Mesenchymal stem cell (in vitro differentiated cells and primary cell): ENCODE results near the gene LSR.

Experiments
- DNase-seq: peaks from one replicate; pipeline ENCODE4 v3.0.0-alpha.2; 2013
- H2AFZ ChIP-seq: one replicate; pipeline ENCODE4 v1.6.1; 2013; ENCODE audit warnings: low read depth, mild to moderate bottlenecking, control low read depth, inconsistent platforms, low read length, moderate library complexity
- H2AK5ac ChIP-seq: 2 replicates; pipeline ENCODE4 v1.6.1; 2013; ENCODE audit warnings: low read length, moderate library complexity, mild to moderate bottlenecking, inconsistent platforms; ENCODE audit not compliant: severe bottlenecking
- H2BK120ac ChIP-seq: one replicate; pipeline ENCODE4 v1.6.1; 2013; ENCODE audit warnings: low read depth, mild to moderate bottlenecking, inconsistent platforms, low read length, moderate library complexity
- H2BK12ac ChIP-seq, 2 experiments: one replicate each; pipeline ENCODE4 v1.6.1; 2013; ENCODE audit warnings: inconsistent platforms in 2 of 2, low read length in 2 of 2, mild to moderate bottlenecking in 2 of 2, moderate library complexity in 2 of 2, control low read depth in 1 of 2
- H2BK15ac ChIP-seq: one replicate; pipeline ENCODE4 v1.6.1; 2013; ENCODE audit warnings: mild to moderate bottlenecking, low read depth, inconsistent platforms; ENCODE audit not compliant: poor library complexity, severe bottlenecking
- H2BK5ac ChIP-seq: 2 replicates; pipeline ENCODE4 v1.6.1; 2013; ENCODE audit warnings: low read depth, mild to moderate bottlenecking, low read length, control low read depth, inconsistent platforms; ENCODE audit not compliant: poor library complexity, severe bottlenecking
- H3K14ac ChIP-seq, 2 experiments: one replicate each; pipeline ENCODE4 v1.6.1; 2013; ENCODE audit warnings: inconsistent platforms in 2 of 2, low read length in 2 of 2, control low read depth in 1 of 2, mild to moderate bottlenecking in 1 of 2, moderate library complexity in 1 of 2
- H3K18ac ChIP-seq, 2 experiments: one replicate each; pipeline ENCODE4 v1.6.1; 2013; ENCODE audit warnings: inconsistent platforms in 2 of 2, low read length in 2 of 2, control low read depth in 1 of 2, low read depth in 1 of 2, mild to moderate bottlenecking in 1 of 2
- H3K23ac ChIP-seq, 2 experiments: one replicate each; pipeline ENCODE4 v1.6.1; 2013; ENCODE audit warnings: inconsistent platforms in 2 of 2, low read length in 2 of 2, mild to moderate bottlenecking in 2 of 2, moderate library complexity in 2 of 2, control low read depth in 1 of 2
- H3K27ac ChIP-seq: 2 replicates; pipeline ENCODE4 v1.5.1; 2013; ENCODE audit warnings: mild to moderate bottlenecking, moderate library complexity, low read length, control low read depth, inconsistent platforms; ENCODE audit not compliant: poor library complexity, severe bottlenecking
- H3K27me3 ChIP-seq, 2 experiments: 2 replicates each; pipeline versions ENCODE4 v1.6.1 to v1.7.0; 2013; ENCODE audit warnings: low read length in 2 of 2, mild to moderate bottlenecking in 2 of 2, moderate library complexity in 2 of 2, control low read depth in 1 of 2, inconsistent platforms in 1 of 2; ENCODE audit not compliant: control insufficient read depth in 1 of 2, insufficient read depth in 1 of 2
- H3K36me3 ChIP-seq, 2 experiments: 2 replicates each; pipeline versions ENCODE4 v1.6.1 to v1.7.0; 2013; ENCODE audit warnings: low read length in 2 of 2, control low read depth in 1 of 2, inconsistent platforms in 1 of 2, low read depth in 1 of 2, mild to moderate bottlenecking in 1 of 2; ENCODE audit not compliant: insufficient read depth in 2 of 2, control insufficient read depth in 1 of 2
- H3K4ac ChIP-seq, 2 experiments: one replicate each; pipeline ENCODE4 v1.6.1; 2013; ENCODE audit warnings: inconsistent platforms in 2 of 2, low read length in 2 of 2, mild to moderate bottlenecking in 2 of 2, moderate library complexity in 2 of 2, control low read depth in 1 of 2, low read depth in 1 of 2
- H3K4me1 ChIP-seq: 2 replicates; pipeline ENCODE4 v1.6.1; 2013; ENCODE audit warnings: low read depth, low read length, control low read depth; ENCODE audit not compliant: control insufficient read depth, insufficient read depth
- H3K4me2 ChIP-seq: 2 replicates; pipeline ENCODE4 v1.6.1; 2013; ENCODE audit warnings: low read length, mild to moderate bottlenecking, inconsistent platforms; ENCODE audit not compliant: poor library complexity, severe bottlenecking
- H3K4me3 ChIP-seq, 2 experiments: 2 replicates each; pipeline versions ENCODE4 v1.5.1 to v1.7.0; 2013; ENCODE audit warnings: low read length in 2 of 2, mild to moderate bottlenecking in 2 of 2, control low read depth in 1 of 2, low read depth in 1 of 2; ENCODE audit not compliant: insufficient read depth in 1 of 2
- H3K79me1 ChIP-seq: replicated peaks from 2 replicates; pipeline ENCODE4 v1.6.1; 2013; ENCODE audit warnings: mild to moderate bottlenecking, control low read depth, low read length, inconsistent platforms; ENCODE audit not compliant: poor library complexity, severe bottlenecking
- H3K9ac ChIP-seq: 2 replicates; pipeline ENCODE4 v1.7.0; 2013; ENCODE audit warnings: mild to moderate bottlenecking, low read length, moderate library complexity
- H3K9me3 ChIP-seq: 2 replicates; pipeline ENCODE4 v1.7.0; 2013; ENCODE audit warnings: mild to moderate bottlenecking, low read length; ENCODE audit not compliant: control insufficient read depth
- H4K8ac ChIP-seq: one replicate; pipeline ENCODE4 v1.6.1; 2013; ENCODE audit warnings: inconsistent platforms, mild to moderate bottlenecking, low read length, moderate library complexity
- H4K91ac ChIP-seq: one replicate; pipeline ENCODE4 v1.6.1; 2013; ENCODE audit warnings: mild to moderate bottlenecking, low read length, inconsistent platforms
- WGBS: methylation state at CpG from one replicate; pipeline ENCODE4 v1.1.7; 2013; ENCODE audit warnings: mixed read lengths; 5-methylcytosine and 5-hydroxymethylcytosine counted together

LSR gene

DNA sequence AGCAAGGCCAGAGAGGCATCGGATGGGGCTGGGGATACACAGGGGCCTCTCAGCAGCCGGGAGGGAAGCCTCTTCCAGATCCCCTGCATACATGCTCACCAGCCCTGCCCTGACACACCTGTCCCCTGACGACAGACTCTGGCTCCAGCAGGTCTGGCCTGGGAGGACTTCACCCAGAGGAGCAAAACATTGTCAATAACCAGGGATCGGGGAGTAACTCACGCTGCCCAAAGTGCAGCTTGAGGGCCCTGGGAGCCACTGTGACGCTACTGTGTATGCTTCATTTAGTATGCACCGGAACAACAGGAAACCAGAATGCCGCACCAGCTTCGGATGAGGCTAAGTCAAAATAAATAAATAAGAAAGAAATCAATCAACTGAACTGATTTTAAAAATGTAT is 67.8 kb downstream of the LSR start:
- 76% methylated on average over 7 of the region's 9 CpGs for WGBS
- no peak overlapping the region for H3K14ac ChIP-seq
- H2BK5ac ChIP-seq: no peak overlapping the region
- no peak overlapping the region for H3K23ac ChIP-seq
- no peaks in the 10 kb centered on the region for H3K9me3 ChIP-seq
- no peak overlapping the region for H3K4me2 ChIP-seq
- no peak overlapping the region for H3K9ac ChIP-seq
- H2BK12ac ChIP-seq: no peak overlapping the region
- no peak overlapping the region for H2BK120ac ChIP-seq
- H4K8ac ChIP-seq: no peak overlapping the region
- H4K91ac ChIP-seq: no peak overlapping the region
- H2BK15ac ChIP-seq: no peak overlapping the region
- no peak overlapping the region for H3K4ac ChIP-seq
- peaks cover 8% of the 10 kb centered on the region for H3K4me1 ChIP-seq
- H2AK5ac ChIP-seq: no peak overlapping the region
- peaks cover 0 to 6% of the 10 kb centered on the region in 2 experiments for H3K27me3 ChIP-seq
- H3K79me1 ChIP-seq: no peaks in the 10 kb centered on the region
- DNase-seq: no peak
- no peak overlapping the region for H3K27ac ChIP-seq
- H3K4me3 ChIP-seq: no peak overlapping the region
- no peak overlapping the region for H3K18ac ChIP-seq
- H2AFZ ChIP-seq: no peak overlapping the region
- no peaks in the 10 kb centered on the region for H3K36me3 ChIP-seq
